GM18951 (cell line): Measurements from ENCODE around the gene POU2F1.

Experiments used
- POLR2A ChIP-seq: IDR thresholded peaks from 4 replicates; pipeline ENCODE4 v1.6.1; 2011; ENCODE audit warnings: mild to moderate bottlenecking; ENCODE audit not compliant: insufficient read length, insufficient read depth; ENCODE audit errors: extremely low read depth
- in situ Hi-C: fragments of 300-500 bp; cut with MboI; formaldehyde crosslinking; loops from one replicate; pipeline ENCODE4 v1.12.0; 2022; ENCODE audit warnings: low sequenced_read_pairs, mixed read lengths, inconsistent platforms; ENCODE audit not compliant: unreplicated experiment

POU2F1 gene

DNA sequence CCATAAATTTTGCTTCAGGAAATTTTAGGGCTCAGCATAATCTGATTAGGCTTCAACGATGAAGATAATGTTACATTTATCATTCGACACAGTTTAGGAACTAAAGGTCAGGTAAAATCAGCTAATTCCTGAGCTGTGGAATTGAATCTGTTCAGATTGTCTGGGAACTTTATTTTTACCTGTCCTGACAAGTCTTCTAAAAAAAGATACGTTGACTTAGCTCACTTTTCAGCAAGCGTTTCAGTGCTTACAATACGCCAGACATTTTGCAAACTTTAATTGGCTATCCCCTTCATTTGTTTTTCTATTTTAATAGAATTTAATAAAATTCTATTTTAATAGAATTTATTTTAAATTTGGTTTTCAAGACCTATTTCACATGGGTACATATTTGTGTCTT, 57.8 kb downstream of the POU2F1 start:
- in situ Hi-C loops: loop anchor here (10.0 kb wide), 1 partner anchor 66 kb away; no protein-coding TSS in a partner anchor
- TF ChIP-seq POLR2A: no peak

- in situ Hi-C loops: no loop called here
- TF ChIP-seq POLR2A: no peak
These were observed 60.2 kb downstream of the POU2F1 start for GRCh38 chr1:167280912-167281311.

GRCh38 chr1:167288390-167289074, 67.8 kb downstream of the POU2F1 start:
- TF ChIP-seq POLR2A: no peak
- in situ Hi-C loops: no loop called here

DNA sequence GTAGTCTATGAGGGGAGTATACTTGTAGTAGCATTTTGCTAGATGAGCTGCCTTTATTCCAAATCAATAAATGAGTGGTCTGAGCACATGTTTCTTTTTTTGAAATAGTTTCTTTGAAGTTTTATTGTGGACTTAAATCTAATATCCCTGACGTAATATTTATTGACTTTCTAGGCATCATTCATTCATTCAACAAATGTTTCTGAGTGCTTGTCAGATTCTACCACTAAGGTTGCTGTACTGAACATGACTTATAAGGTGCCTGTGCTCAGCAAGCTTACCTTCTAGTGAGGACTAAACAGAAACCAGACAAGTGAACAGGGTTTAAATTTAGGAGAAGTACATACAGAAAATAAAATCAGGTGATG, 68.4 kb downstream of the POU2F1 start:
- in situ Hi-C loops: no loop called here
- TF ChIP-seq POLR2A: no peak

GRCh38 chr1:167289966-167290365, 69.3 kb downstream of the POU2F1 start:
- TF ChIP-seq POLR2A: no peak
- in situ Hi-C loops: no loop called here

- in situ Hi-C loops: no loop called here
- no peak for TF ChIP-seq POLR2A
These were observed 71.0 kb downstream of the POU2F1 start for GRCh38 chr1:167291539-167292185.

- in situ Hi-C loops: no loop called here
- TF ChIP-seq POLR2A: no peak
These were observed 71.5 kb downstream of the POU2F1 start for GRCh38 chr1:167292216-167292615.

DNA sequence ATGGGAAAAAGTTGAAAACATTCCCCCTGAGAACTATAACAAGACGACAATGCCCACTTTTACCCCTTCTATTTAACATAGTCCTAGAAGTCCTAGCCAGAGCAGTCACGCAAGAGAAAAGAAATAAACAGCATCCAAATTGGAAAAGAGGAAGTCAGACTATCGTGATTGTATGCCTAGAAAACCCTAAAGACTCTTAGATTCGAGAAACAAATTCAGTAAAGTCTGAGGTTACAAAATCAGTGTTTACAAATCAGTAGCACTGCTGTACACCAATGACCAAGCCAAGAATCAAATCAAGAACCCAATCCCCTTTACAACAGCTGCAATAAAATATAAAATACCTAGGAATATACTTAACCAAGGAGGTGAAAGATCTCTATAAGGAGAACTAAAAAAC, 72.4 kb downstream of the POU2F1 start:
- in situ Hi-C loops: no loop called here
- no peak for TF ChIP-seq POLR2A

- in situ Hi-C loops: no loop called here
- TF ChIP-seq POLR2A: no peak
These were observed 73.8 kb downstream of the POU2F1 start for GRCh38 chr1:167294528-167294927.

DNA sequence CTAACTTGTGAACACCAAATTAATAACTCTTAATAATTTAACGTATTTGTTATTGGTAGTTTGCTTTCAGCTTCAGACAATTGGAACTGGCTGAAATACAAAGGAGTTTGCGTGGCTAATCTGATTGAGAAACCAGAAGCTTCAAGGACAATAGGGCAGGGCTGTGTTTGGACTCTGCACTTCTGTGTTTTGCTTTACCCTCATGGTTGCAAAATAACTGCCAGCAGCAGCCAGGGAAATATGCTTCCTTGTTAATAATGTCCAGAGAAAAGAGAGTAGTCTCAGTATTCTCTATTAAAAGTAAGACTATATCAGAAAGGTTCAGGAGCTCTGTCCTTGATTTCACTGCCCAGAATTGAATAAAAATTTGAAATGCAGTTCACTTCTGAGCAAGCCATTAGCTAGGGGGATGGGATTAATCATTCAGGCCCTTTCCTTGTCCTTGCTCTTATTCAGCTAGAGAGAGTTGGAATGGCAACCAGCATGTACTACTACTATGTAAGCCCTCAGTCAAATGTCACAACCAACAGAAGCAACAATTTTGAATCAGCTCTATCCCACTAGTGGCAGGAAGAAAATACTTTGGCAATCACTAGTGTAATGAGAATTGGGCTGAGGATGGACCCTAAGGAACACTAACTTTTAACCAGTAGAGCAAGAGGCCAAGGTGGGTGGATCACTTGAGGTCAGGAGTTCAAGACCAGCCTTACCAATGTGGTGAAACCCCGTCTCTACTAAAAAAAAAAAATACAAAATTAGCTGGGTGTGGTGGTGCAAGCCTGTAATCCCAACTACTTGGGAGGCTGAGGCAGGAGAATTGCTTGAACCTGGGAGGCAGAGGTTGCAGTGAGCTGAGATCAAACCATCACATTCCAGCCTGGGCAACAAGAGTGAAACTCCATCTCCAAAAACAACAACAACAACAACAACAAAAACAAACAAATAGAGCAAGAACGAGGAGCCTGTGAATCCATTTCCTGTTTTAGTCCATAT, 76.8 kb downstream of the POU2F1 start:
- no peak for TF ChIP-seq POLR2A
- in situ Hi-C loops: no loop called here

DNA sequence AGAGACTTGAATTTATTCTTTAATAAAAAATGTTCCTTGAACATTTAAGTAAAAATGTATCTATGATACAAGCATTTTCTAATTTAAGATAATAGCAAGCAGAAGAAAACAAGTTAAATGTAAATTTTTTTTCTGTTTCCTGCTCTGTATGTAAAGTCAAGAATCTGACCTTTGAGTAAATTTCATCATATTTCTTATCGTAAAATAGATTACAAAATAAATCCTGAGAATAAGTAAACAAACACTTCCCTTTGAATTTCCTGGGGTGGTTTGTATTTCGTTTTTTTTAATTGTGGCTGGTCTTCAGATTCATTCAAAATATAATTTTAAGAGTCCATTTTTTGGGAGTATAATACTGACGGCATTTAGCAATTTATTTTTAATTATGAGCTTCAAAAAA, 77.6 kb downstream of the POU2F1 start:
- TF ChIP-seq POLR2A: no peak
- in situ Hi-C loops: no loop called here

DNA sequence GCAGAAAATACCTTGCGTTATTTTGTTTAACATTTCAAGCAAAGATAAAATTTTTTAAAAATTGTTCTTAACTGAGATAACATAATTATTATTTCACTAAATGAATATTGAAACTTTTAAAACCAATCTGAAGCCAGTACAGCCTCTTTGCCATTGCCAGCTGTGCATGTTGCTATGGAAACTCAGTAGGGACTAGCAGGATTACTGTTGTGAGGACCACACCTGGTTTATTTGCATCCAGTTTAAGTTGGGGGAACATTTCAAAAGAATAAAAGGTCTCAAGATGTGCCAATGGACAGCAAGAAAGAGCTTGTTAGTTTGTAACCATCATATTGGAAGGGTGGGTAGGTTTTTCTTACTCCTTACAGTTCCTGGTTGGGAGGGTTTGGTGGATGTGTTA, 80.7 kb downstream of the POU2F1 start:
- in situ Hi-C loops: no loop called here
- TF ChIP-seq POLR2A: no peak

DNA sequence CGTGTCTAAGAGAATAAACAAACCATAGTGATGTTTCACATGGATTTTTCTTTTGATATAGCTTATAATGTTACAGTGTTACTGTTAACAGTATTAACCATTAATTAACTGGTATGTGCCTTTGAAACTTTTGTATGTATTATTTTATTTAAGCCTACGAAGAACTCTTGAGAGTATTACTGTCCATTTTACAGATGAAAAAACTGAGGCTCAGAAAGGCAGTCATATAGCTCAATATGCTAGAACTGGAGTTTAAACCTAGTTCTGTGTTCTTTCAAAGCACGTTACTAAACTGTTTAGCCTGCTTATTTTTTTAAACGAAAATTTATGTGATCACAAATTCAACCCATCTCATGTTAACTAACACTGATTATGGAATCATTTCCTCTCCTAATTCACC, 83.5 kb downstream of the POU2F1 start:
- in situ Hi-C loops: no loop called here
- no peak for TF ChIP-seq POLR2A
